Kasumi-1 (cell line): ENCODE results near the gene PNKD.

Source experiments
- DNase-seq, 2 experiments: peaks; one replicate each; lab custom pipeline; 2025; lab: John Stamatoyannopoulos, UW

PNKD gene

DNA sequence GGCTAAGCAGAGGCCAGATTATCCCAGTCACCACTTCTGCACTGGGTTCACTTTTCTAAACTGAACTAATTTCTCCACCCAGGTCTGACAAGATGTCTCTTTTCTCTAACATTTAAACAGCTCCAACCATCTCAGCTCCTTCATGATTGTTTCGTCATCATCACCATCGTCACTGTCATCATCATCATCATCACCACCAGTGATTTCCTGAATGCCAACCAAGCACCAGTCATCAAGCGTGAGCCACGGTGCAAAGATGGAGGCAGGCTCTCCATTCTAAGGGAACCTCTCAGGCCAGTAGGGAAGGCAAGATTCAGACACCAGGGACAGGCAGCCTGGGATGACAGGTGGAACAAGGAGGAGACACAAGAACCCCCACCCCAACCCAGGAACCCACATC is 47.5 kb downstream of the PNKD start:
- DNase-seq = no peak

DNA sequence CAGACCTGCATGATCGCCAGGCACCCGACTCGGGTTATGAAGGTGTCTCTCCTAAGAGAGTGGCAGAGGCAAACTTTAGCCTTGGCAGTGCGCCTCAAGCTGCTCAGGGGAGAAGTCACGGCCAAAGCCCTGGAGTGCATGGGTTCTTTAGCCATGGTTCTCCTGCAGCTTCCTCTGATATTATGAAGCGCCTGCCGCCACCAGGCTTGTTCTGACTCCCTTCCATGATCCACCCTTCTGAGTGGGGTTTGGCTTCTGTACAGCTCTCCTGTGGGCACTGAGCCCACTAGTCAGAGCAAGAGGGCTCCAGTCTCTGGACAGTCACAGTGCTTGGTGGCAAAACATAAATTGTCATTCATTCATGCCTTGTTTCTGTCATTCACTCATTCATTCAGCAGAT is 47.9 kb downstream of the PNKD start:
- DNase-seq = no peak

DNA sequence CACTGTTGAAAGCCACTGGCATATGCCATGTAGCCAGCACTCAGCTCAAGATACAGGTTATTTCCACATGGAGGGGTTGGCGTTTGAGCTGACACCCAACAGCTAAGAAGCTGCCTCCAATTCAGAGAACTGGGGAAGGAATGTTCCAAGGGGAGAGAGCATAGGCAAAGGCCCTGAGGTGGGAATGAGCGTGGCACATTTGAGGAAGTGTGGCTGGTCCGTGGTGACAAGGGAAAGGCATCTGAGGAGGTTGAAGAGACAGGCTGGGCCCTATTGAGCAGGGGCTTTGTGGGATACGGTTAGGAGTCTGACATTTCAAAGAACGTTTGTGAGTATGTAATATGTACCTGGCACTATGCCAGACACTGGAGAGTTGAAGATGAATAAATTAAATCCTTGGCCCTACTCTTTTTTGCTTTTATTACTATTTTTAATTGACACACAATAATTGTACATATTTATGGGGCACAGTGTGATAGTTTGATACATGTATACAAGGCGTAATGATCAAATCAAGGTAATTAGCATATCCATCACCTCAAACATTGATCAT is 49.6 kb downstream of the PNKD start:
- no peak for DNase-seq

DNA sequence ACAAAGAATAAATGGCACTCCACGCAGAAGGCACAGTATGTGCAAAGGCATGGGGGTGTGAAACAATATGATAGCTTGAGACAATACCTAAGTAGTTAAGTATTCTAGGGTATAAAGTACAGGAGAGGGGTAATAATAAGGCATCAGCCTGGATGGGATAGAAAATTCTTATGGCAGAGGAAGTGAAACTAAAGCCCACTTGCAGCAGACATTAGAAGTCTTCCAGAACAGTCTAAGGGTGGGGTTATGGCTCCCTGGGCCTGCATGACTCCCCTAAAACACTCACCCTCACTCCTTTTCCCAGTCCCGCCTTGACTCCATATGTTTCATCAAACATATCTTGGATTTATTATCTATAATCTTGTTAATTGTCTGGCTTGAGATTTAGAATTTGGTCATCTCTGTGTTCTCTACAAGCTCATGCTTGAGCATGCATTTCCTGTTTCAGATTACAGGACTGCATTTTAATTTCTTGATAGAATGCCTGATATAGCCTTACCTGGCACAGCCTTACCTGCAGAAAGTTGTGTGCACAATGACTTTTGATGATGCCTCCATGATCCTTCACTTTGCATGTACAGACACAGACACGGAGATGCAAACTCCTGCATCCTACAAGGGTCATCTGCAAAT is 50.5 kb downstream of the PNKD start:
- no peak for DNase-seq

DNA sequence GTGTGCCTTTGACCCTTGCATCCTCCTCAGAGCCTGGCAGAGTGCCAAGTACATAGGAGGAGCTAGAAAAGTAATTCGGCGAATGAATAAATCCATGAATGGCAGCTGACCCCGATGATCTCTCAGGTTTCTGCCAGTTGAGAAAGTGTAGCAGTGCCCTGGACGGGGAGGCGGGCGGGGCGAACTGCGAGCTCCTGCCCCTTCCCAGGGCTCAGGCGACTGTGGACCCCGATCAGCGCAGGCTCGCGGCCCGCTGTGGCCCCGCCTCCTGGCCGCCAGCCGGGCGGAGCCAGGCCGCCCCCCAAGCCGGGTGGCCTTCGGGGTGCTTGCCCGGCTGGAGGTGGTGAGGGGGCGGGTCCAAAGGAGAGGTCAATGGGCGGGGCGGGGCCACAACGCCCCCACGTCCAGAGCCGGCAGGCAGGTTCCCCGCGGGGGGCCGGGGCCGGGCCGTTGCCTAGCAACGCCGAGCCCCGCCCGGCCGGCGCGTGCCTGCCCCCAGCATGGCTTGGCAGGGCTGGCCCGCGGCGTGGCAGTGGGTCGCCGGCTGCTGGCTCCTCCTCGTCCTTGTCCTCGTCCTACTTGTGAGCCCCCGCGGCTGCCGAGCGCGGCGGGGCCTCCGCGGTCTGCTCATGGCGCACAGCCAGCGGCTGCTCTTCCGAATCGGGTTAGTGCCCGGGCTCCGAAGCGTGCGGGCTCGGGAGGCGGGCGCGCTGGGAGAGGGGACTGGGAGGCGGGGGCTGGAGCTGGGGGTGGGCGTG is 52.6 kb downstream of the PNKD start:
- peak; percentile 44 to 58 for DNase-seq

DNA sequence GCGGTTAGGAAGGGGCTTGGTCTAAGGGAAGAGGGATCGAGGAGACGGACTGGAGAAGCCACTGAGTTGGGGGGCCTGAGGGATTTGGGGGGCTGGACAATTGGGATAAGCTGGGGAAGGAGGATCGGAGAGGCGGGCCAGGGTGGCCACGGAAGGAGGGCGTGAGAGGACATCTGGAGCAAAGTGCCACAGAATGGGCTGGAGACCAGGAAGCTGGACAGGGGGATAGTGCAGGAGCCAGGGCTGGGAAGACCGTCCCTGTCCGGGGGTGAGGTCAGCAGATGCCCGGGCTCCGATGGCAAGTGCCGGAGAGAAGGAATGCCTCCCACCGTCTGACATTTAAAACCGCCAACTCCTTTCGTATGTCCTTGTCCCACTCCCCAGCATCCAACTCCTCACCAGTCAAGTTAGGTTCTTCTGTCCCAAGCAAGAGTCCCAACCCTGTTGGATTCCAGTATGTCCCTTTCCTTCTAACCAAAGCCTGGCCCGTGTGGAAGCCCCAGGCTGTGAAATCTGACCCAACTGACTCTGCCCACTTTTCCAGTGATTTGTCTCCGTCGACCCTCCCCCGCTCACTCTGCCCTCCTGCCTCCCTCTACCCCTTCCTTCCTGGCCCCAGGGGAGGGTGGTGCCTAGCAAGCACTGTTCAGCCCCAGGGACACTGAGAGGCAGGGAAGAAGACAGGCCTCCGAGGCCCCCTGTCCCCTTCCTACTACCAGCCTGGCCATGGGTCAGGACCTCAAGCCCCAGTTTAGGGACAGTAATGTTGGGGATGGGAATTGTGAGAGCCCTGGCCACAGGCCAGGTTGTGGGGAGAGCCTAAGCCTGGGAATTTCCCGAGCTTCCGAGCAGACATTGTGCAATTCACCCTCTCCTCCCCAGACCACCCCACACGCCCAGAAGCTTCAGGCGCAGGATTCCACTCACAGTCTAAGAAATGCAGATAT is 53.5 kb downstream of the PNKD start:
- DNase-seq = peak; percentile 62

DNA sequence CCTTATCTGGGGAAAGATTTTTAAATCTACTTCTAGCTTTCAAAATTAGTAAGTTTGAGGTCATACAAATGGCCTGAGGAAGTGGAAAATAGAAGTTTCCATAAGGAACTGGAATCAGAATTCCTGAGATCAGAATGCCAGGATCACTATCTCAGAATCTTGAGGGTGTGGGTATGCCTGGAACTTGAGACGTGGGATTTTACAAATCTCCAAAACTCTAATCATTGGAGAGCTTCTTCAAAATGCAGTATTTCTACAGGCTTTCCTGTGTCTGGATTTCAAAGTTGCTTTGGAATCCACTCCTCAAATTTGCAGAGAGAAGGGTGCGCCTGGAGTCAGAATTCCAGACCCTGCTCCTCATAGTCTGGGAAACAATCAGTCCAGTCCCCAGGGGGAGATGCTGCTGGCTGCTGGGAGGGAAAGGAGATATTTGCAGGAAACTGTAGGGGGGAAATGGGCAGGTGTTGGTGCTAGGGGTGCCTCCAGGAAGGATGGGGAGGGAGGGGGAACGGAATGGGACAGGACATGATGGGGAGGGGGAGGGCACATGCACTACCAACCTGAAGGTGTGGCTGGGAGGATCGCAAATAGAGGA is 55.3 kb downstream of the PNKD start:
- no peak for DNase-seq

DNA sequence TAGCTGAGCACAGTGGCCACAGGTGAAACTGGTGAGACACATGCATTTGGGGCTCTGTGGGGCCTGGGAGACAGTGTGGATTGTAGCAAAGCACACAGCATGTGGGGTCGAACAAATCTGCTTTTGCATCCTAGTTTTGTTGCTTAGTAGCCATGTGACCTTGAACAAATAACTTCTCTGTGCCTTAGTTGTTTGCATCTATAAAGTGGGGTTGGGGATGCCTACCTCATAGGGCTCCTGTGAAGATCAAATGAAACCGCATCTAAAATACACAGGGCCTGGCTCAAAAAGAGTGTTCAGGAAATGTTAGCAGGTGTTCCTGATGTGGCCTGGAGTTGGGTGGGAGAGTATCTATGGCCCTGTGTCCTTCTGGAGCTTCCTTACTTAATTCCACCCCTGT is 56.0 kb downstream of the PNKD start:
- no peak for DNase-seq

DNA sequence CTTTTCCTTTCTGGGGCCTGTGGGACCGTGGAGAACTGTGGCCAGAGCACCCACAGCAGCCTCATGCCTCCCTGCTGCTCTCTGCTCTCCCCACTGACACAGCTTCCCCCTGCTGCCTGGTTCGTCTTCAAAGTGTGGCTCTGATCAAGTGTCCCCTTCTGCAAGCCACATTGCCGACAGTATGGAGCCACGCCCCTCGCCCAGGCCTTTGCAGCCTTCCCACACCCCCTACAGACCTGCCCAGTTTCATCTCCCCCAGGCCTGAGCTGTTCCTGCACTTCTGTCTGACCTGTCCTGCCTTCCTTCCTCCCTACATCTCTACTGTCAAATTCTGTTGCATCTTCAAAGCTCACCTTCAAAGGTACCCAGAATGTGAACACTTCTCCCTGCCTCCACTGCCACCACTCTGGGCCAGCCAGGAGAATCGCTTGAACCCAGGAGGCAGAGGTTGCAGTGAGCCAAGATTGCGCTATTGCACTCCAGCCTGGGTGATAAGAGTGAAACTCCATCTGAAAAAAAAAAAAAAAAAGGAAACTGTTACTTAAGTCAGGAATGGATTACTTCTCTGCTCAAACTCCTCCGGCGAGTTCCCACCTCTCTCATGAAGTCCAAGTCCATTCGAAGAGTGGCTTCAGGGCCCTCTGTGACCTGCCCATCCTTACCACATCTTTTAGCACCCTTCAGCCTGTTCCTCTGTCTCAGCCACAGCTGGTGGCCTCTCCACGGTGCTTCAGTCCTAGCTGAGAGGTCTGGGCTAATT is 57.3 kb downstream of the PNKD start:
- DNase-seq = peak; percentile 4 to 17

DNA sequence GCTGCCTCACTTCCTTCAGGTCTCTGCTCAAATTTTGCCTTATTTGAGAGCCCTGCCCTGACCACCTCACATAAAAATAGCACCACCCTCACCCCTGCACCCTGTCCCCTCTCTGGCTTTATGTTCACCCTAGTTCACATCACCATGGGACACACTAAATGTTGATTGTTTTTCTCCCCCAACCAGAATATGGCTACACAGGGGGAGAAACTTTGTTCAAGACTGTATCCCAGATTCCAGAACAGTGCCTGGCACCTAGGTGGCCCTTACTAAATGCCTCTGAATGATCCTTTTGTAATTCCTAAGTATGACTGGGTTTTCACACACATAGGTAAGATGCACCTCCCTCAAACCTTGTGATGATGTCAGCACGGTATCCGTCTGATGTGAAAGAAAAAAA is 58.0 kb downstream of the PNKD start:
- no peak for DNase-seq

DNA sequence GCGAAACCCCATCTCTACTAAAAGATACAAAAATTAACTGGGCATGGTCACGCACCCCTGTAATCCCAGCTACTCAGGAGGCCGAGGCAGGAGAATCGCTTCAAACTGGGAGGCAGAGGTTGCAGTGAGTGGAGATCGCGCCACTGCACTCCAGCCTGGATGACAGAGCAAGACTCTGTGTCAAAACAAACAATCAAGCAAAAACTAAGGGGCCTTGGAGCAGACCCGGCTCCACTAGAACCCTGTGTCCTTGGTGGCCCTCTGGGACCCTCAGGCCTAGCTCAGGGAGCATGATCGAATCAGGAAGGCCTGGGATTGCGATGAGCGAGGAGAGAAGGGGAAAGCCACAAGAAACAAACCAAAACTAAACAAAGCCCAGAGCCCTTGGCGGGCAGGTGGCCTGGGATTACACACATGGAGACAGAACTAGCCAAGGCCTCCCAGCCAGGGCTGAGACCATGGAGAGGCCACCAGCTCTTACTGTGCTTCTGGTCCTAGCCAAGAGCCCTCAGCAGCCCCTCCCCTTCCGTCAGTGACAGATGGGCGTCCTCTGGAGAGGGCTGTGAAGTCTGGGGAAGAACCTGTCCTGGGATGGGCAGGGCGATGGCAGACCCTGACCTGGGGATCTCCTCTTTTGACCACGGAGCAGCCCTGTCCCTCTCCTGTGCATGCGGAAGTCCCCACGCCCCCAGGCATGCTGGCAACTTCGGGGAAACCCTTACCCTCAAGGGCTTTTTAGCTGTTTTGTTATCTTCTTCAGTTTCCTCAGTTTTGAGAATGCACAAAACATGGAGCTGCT is 58.9 kb downstream of the PNKD start:
- DNase-seq = no peak

DNA sequence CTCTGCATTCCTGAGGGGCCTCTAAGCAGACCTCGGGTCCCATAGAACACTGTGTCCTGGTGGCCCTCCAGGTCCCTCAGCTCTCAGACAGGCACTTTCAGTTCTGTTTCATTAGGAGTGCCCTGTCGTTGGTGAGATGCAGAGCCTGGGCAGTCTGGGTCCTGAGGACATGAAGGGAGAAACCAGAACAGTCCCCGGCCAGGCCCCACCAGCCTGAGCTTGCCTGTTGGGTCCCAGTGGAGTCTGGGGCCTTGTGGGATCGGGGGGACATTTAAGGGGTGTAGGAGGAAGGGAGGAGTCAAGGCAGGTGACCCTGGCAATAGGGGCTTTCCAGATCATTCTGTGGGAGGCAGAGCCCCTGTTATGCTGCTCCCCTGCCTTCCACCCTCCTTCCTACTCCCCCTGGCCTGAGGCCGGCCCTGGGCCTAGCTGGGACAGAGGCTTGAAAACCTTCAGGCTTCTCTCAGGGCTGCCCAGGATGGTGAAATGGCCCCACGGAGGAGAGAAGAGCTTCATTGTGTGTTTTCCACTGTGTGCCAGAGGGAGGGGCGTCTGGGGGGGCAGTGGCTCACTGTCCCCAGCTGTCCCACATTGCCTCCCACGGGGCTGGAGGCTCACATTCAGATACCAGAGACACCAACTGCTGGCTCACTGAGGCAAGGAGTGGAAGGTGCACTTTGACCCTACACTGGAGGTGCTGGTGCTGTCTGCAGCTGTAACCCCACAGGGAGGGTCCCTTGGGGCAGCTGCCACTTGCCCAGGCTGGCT is 59.7 kb downstream of the PNKD start:
- no peak for DNase-seq

DNA sequence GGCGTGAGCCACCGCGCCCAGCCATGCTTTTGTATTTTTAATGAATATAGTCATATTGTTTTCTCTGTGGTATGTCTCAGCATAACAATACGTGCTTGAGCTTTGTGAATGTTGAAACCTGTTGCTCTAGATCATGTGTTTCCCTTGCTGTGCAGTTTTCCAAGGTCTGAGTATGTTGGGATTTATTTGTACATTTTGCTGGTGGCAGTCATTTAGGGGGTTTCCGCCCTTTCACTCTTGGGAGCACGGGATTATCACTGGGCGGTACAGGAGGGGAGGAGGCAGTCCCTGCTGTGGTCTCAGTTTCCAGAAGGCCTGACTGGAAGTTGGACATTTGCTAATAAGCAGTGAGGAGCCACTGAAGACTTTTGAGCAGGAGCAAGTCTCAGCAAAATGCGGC is 61.4 kb downstream of the PNKD start:
- DNase-seq = no peak

DNA sequence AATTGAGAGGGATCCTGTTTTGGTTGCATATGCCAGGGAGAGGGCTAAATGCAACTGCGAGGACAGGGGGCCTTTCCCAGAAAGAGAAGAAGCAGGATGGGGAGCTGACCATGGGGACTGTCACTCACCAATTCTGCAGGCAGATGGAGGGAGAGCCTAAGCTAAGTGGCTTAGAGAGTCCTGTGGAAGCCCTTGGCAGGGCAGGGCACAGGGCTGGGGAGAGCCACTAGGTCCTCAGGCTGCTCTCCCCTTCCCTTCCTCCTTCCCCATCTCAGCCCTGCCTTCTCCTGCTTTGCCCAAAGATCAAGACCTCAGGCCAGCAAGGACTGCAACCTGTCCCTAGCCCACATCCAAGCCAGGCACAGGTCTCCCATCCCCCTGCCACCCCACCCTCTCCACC is 62.0 kb downstream of the PNKD start:
- no peak for DNase-seq

DNA sequence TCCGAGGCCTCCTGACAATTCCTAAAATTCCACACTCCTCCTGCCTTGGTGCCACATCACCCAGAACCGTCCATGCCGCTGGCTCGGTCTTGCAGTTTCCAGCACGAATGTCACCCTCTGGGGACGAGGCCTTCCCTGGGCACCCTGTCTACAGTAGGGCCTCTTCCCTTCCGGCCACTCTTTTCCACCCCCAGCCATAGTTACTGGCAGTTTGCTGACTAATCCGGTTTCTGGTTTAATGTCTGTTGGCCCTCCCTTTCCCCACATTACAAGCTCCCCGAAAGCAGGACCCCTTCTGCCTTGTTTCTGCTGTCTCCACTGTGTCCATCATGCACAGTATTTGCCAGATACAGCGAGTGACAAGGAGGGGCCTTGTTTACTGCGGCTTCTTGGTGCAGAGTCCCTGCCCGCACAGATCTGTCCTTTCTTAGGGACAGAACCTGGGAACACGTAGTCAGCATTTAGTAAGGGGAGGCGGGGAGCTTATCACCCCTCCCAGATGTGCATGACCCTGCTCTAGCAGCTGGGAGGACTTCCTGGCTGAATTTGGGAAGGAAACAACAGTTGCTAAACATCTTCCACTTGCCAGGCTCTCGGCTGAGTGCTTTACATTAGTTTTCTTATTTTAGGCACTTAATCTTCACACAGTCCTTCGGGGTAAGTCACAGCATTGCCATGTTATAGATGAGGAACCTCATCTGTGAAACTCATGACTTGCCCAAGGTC is 62.8 kb downstream of the PNKD start:
- DNase-seq = peak; percentile 85 to 86

DNA sequence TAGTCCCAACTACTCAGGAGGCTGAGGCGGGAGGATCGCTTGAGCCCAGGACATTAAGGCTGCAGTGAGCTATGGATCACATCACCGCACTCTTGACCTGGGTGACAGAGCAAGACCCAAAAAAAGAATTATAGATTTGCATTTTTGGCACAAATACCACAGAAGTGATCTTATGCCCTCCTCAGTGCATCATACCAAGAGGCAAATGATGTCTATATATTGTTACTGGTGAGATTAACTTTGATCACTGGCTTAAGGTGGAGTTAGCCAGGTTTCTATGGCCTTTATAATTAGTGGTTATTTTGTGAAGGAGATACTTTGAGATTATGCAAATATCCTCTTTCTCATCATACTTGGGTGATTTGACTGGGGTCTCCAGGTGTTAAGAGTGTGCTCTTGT is 64.2 kb downstream of the PNKD start:
- DNase-seq = no peak

DNA sequence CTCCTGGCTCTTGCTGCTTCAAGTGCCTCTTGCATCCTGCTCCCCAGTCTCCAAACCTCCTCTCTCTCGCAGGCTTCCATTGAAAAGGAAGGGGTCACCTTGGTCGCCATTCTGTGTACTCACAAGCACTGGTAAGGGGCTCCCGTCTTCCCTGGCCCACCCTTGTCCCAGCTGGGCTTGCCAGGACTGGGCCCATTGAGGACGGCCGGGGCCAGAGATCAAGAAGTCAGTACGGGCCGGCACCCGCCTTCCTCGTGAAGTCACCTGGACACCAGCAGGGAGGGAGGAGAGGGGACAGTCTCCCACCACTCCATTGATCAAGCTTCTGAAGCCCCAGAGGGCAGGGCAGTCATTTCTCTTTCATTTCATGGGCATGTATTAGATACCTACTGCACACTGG is 70.3 kb downstream of the PNKD start:
- DNase-seq = no peak

DNA sequence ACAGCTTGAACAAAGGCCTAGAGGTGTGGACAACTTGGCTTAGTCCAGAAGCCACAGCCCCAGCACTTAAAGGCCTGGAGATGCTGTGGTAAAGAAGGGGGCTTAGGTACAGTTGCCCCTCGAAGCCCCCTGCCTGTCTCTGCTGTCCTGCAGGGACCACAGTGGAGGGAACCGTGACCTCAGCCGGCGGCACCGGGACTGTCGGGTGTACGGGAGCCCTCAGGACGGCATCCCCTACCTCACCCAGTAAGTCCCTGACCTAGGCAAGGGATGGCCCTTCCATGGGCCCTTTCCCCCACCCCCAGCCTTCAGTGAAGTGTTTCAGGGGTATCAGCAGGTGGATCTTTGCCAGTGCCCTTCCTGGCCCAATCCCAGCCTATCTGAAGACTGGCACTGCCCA is 71.1 kb downstream of the PNKD start:
- no peak for DNase-seq

DNA sequence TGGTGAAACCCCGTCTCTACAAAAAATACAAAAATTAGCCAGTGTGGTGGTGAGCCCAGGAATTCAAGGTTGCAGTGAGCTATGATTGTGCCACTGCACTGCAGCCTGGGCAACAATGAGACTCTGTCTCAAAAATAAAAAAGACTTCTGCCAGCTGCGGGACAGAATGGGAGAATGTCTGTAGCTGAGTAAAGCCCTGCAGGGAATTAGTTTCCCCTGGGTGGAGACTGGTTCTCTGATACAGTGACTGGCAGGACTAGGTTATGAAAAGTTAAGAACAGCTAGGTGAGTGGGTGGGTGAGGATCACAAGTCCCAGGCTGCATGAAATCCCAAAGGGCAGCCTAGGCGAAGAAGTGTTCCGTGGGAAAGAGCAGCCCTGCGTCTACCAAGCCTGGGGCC is 72.5 kb downstream of the PNKD start:
- DNase-seq = no peak
